ENCODE data around the gene TGFBR3.

The TGFBR3 gene

GRCh38 chr1:91792489-91793071 is 93.4 kb downstream of the TGFBR3 start:
- Histone ChIP-seq H3K4me2 (ENCODE audit: low read length) (no peak overlapping the region), H3K9me3 (replicated peaks; ENCODE audit: low read length) (no peaks in the 10 kb centered on the region), H3K4me1 (ENCODE audit: control insufficient read depth, insufficient read depth, low read length) (peaks cover 25% of the 10 kb centered on the region), H3K36me3 (ENCODE audit: insufficient read depth, low read length) (no peaks in the 10 kb centered on the region), H3K27me3 (ENCODE audit: control insufficient read depth, insufficient read depth, low read length) (no peaks in the 10 kb centered on the region), H3K9ac (ENCODE audit: low read depth, low read length) (no peak overlapping the region), H3K4me3 (ENCODE audit: low read length) (no peak overlapping the region)

GRCh38 chr1:91791691-91792488 is 94.1 kb downstream of the TGFBR3 start:
- H3K4me2 ChIP-seq (ENCODE audit: low read length), result no peak overlapping the region
- no peaks in the 10 kb centered on the region for H3K27me3 ChIP-seq (ENCODE audit: control insufficient read depth, insufficient read depth, low read length)
- no peaks in the 10 kb centered on the region for H3K36me3 ChIP-seq (ENCODE audit: insufficient read depth, low read length)
- H3K9me3 ChIP-seq (replicated peaks; ENCODE audit: low read length), result no peaks in the 10 kb centered on the region
- H3K4me1 ChIP-seq (ENCODE audit: control insufficient read depth, insufficient read depth, low read length), result peaks cover 25% of the 10 kb centered on the region
- no peak overlapping the region for H3K4me3 ChIP-seq (ENCODE audit: low read length)
- H3K9ac ChIP-seq (ENCODE audit: low read depth, low read length), result no peak overlapping the region

GRCh38 chr1:91791103-91791502 is 94.8 kb downstream of the TGFBR3 start:
- Histone ChIP-seq H3K9ac (ENCODE audit: low read depth, low read length) (no peak overlapping the region), H3K4me2 (ENCODE audit: low read length) (no peak overlapping the region), H3K4me3 (ENCODE audit: low read length) (no peak overlapping the region), H3K9me3 (replicated peaks; ENCODE audit: low read length) (no peaks in the 10 kb centered on the region), H3K27me3 (ENCODE audit: control insufficient read depth, insufficient read depth, low read length) (no peaks in the 10 kb centered on the region), H3K36me3 (ENCODE audit: insufficient read depth, low read length) (no peaks in the 10 kb centered on the region), H3K4me1 (ENCODE audit: control insufficient read depth, insufficient read depth, low read length) (peaks cover 24% of the 10 kb centered on the region)

- Histone ChIP-seq H3K27me3 (ENCODE audit: control insufficient read depth, insufficient read depth, low read length) (no peaks in the 10 kb centered on the region), H3K4me1 (ENCODE audit: control insufficient read depth, insufficient read depth, low read length) (peaks cover 18% of the 10 kb centered on the region), H3K9ac (ENCODE audit: low read depth, low read length) (no peak overlapping the region), H3K36me3 (ENCODE audit: insufficient read depth, low read length) (no peaks in the 10 kb centered on the region), H3K4me3 (ENCODE audit: low read length) (no peak overlapping the region), H3K4me2 (ENCODE audit: low read length) (no peak overlapping the region), H3K9me3 (replicated peaks; ENCODE audit: low read length) (no peaks in the 10 kb centered on the region)
Observed at GRCh38 chr1:91790392-91790791, 95.6 kb downstream of the TGFBR3 start.

DNA sequence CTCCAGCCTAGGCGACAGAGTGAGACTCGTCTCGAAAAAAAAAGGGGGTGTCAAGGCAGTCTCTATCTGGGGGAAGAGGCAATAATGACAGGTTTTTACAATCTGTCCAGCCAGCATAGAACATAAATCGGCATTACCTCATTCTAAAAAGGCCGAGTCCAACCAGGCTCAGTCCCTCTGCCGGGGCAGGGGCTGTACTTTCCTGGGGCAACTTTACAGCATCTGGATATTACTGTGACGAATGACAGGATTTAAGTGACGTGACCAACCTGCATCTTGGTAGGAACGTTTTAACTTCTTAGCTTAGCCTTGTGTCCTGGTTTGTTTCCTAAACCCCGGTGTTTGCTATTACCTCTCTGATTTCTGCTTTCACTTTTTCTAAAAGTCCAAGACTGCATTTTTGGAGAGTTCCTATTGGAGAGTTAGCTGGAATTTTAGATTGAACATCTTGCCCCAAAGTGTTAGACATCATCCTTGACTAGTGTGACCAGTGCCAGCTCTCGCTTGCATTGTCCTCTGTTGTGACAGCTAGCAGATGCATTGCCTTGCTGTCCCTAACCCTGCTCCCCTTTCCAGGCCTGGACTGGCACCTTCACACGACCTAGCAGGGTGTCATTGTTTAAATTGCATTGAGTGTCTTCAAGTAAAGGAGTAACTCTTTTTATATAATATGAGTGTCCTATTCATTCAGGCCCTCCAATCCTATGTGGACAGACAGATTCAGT is 96.5 kb downstream of the TGFBR3 start:
- Histone ChIP-seq H3K9me3 (replicated peaks; ENCODE audit: low read length) (no peaks in the 10 kb centered on the region), H3K9ac (ENCODE audit: low read depth, low read length) (no peak overlapping the region), H3K27me3 (ENCODE audit: control insufficient read depth, insufficient read depth, low read length) (no peaks in the 10 kb centered on the region), H3K36me3 (ENCODE audit: insufficient read depth, low read length) (no peaks in the 10 kb centered on the region), H3K4me2 (ENCODE audit: low read length) (no peak overlapping the region), H3K4me3 (ENCODE audit: low read length) (no peak overlapping the region), H3K4me1 (ENCODE audit: control insufficient read depth, insufficient read depth, low read length) (peaks cover 12% of the 10 kb centered on the region)

DNA sequence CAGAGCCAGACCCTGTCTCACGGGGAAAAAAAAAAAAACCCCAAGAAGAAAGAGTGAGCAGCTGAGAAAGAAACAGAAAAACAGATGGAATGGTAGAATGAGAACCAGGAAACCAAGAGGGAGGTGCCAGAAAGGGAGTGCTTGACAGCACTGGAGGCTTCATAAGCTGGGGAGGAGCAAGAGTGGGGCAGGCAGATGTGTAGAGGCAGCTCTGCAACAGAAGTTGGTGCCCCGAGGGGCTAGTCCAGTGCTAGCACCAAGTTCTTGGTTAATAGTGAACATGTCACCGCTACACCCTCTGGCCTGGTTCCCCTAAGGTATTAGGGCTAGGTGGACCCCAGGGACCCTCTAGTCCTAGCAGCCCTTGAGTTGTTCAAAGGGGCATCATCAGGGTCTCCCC is 98.0 kb downstream of the TGFBR3 start:
- Histone ChIP-seq H3K9me3 (replicated peaks; ENCODE audit: low read length) (no peaks in the 10 kb centered on the region), H3K4me2 (ENCODE audit: low read length) (no peak overlapping the region), H3K36me3 (ENCODE audit: insufficient read depth, low read length) (no peaks in the 10 kb centered on the region), H3K4me3 (ENCODE audit: low read length) (no peak overlapping the region), H3K9ac (ENCODE audit: low read depth, low read length) (no peak overlapping the region), H3K27me3 (ENCODE audit: control insufficient read depth, insufficient read depth, low read length) (no peaks in the 10 kb centered on the region), H3K4me1 (ENCODE audit: control insufficient read depth, insufficient read depth, low read length) (peaks cover 25% of the 10 kb centered on the region)

GRCh38 chr1:91784616-91785015 is 101.3 kb downstream of the TGFBR3 start:
- Histone ChIP-seq H3K4me2 (ENCODE audit: low read length) (no peak overlapping the region), H3K9me3 (replicated peaks; ENCODE audit: low read length) (no peaks in the 10 kb centered on the region), H3K9ac (ENCODE audit: low read depth, low read length) (no peak overlapping the region), H3K4me1 (ENCODE audit: control insufficient read depth, insufficient read depth, low read length) (peaks cover 36% of the 10 kb centered on the region), H3K4me3 (ENCODE audit: low read length) (no peak overlapping the region), H3K27me3 (ENCODE audit: control insufficient read depth, insufficient read depth, low read length) (no peaks in the 10 kb centered on the region), H3K36me3 (ENCODE audit: insufficient read depth, low read length) (no peaks in the 10 kb centered on the region)

DNA sequence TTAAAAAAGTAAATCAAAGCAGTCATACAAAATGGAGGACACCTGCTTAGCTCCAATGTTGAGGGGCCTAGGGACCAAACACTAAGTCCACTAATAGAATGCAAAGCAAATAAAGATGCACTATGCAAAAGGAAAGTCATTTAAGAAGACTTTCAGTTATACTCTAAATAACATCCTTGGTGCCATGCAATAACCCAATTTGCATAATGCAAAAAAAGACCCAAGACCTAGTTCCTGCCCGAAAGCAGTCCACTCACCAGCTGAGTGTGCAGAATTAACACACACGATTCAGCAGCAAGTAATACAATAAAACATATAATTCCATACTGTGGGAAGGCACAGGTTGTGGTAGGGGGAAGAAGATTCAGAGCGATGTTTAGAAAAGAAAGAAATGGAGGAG is 101.8 kb downstream of the TGFBR3 start:
- Histone ChIP-seq H3K4me3 (ENCODE audit: low read length) (no peak overlapping the region), H3K27me3 (ENCODE audit: control insufficient read depth, insufficient read depth, low read length) (no peaks in the 10 kb centered on the region), H3K4me1 (ENCODE audit: control insufficient read depth, insufficient read depth, low read length) (peaks cover 36% of the 10 kb centered on the region), H3K36me3 (ENCODE audit: insufficient read depth, low read length) (no peaks in the 10 kb centered on the region), H3K4me2 (ENCODE audit: low read length) (no peak overlapping the region), H3K9me3 (replicated peaks; ENCODE audit: low read length) (no peaks in the 10 kb centered on the region), H3K9ac (ENCODE audit: low read depth, low read length) (no peak overlapping the region)

- H3K9ac ChIP-seq (ENCODE audit: low read depth, low read length), result no peak overlapping the region
- no peaks in the 10 kb centered on the region for H3K36me3 ChIP-seq (ENCODE audit: insufficient read depth, low read length)
- peaks cover 36% of the 10 kb centered on the region for H3K4me1 ChIP-seq (ENCODE audit: control insufficient read depth, insufficient read depth, low read length)
- no peak overlapping the region for H3K4me3 ChIP-seq (ENCODE audit: low read length)
- no peaks in the 10 kb centered on the region for H3K27me3 ChIP-seq (ENCODE audit: control insufficient read depth, insufficient read depth, low read length)
- H3K9me3 ChIP-seq (replicated peaks; ENCODE audit: low read length), result no peaks in the 10 kb centered on the region
- no peak overlapping the region for H3K4me2 ChIP-seq (ENCODE audit: low read length)
Observed at GRCh38 chr1:91783423-91784170, 102.4 kb downstream of the TGFBR3 start.

GRCh38 chr1:91781901-91782622 is 103.9 kb downstream of the TGFBR3 start:
- Histone ChIP-seq H3K4me3 (ENCODE audit: low read length) (no peak overlapping the region), H3K4me2 (ENCODE audit: low read length) (peak overlapping the region; percentile 30), H3K27me3 (ENCODE audit: control insufficient read depth, insufficient read depth, low read length) (no peaks in the 10 kb centered on the region), H3K36me3 (ENCODE audit: insufficient read depth, low read length) (no peaks in the 10 kb centered on the region), H3K9ac (ENCODE audit: low read depth, low read length) (no peak overlapping the region), H3K9me3 (replicated peaks; ENCODE audit: low read length) (no peaks in the 10 kb centered on the region), H3K4me1 (ENCODE audit: control insufficient read depth, insufficient read depth, low read length) (peaks cover 36% of the 10 kb centered on the region)
